ENCODE data around the gene CDC14B.

- TF ChIP-seq GATA3 (IDR thresholded peaks at IDR 0.05; ENCODE audit: low read depth, low read length): no peak
- no peak for TF ChIP-seq GATA2 (IDR thresholded peaks at IDR 0.05; ENCODE audit: low read depth, low read length)
These were observed 63.9 kb downstream of the CDC14B start for GRCh38 chr9:96555567-96556386.
